GM23338 (cell line): ENCODE data around the gene ANKRD40CL. TPM values are rescaled to one million over a fixed set of nuclear protein-coding genes. Genes with fewer than 3 reads are reported as not detected.

Experiments used
- ATAC-seq: fragments of 200-7000 bp; cut with Tn5 transposase; 3 replicates; pipeline ENCODE4 v1.9.1; 2020
- DNase-seq: peaks from one replicate; pipeline ENCODE4 v3.0.0-alpha.2; 2015; ENCODE audit warnings: low spot score
- H2AFZ ChIP-seq: fragments of 200-600 bp; sonication (generic); 2 replicates; pipeline ENCODE4 v1.8.0; 2016; ENCODE audit warnings: antibody characterized with exemption, mild to moderate bottlenecking, moderate library complexity
- H3F3A ChIP-seq: fragments of 200-600 bp; sonication (generic); replicated peaks from 2 replicates; pipeline ENCODE4 v1.8.0; 2017; ENCODE audit warnings: antibody characterized with exemption, mixed run types, low read depth
- H3K27ac ChIP-seq: fragments of 200-600 bp; sonication (generic); 2 replicates; pipeline ENCODE4 v1.6.1; 2016; ENCODE audit warnings: low read depth
- H3K27me3 ChIP-seq: fragments of 200-600 bp; sonication (generic); 2 replicates; pipeline ENCODE4 v1.8.0; 2016; ENCODE audit warnings: mild to moderate bottlenecking, mixed run types, moderate library complexity; ENCODE audit not compliant: insufficient read depth
- H3K36me3 ChIP-seq: fragments of 200-600 bp; sonication (generic); 2 replicates; pipeline ENCODE4 v1.8.0; 2016; ENCODE audit warnings: mild to moderate bottlenecking; ENCODE audit not compliant: insufficient read depth
- H3K4me1 ChIP-seq: fragments of 200-600 bp; sonication (generic); 2 replicates; pipeline ENCODE4 v1.8.0; 2016; ENCODE audit warnings: mild to moderate bottlenecking, moderate library complexity; ENCODE audit not compliant: insufficient read depth
- H3K4me2 ChIP-seq: fragments of 200-600 bp; sonication (generic); 2 replicates; pipeline ENCODE4 v1.7.1; 2017; ENCODE audit warnings: mixed run types
- H3K4me3 ChIP-seq: fragments of 200-600 bp; sonication (generic); 2 replicates; pipeline ENCODE4 v1.6.1; 2016; ENCODE audit warnings: mixed run types
- H3K79me2 ChIP-seq: fragments of 200-600 bp; sonication (generic); replicated peaks from 2 replicates; pipeline ENCODE4 v1.8.0; 2017; ENCODE audit warnings: mild to moderate bottlenecking; ENCODE audit not compliant: insufficient read depth
- H3K9me2 ChIP-seq: fragments of 200-600 bp; sonication (generic); 2 replicates; pipeline ENCODE4 v1.8.0; 2017; ENCODE audit not compliant: insufficient read depth
- H4K20me1 ChIP-seq: fragments of 200-600 bp; sonication (generic); replicated peaks from 2 replicates; pipeline ENCODE4 v1.8.0; 2017; ENCODE audit warnings: mild to moderate bottlenecking; ENCODE audit not compliant: insufficient read depth
- H3K27ac Mint-ChIP-seq: 2 replicates; pipeline ENCODE4 v1.8.0; 2020; ENCODE audit warnings: inconsistent platforms, mild to moderate bottlenecking, moderate library complexity, mixed read lengths
- H3K27me3 Mint-ChIP-seq: 3 replicates; pipeline ENCODE4 v1.8.0; 2022; ENCODE audit warnings: low read depth, mild to moderate bottlenecking, moderate library complexity, mixed read lengths, inconsistent platforms; ENCODE audit not compliant: insufficient read depth, poor library complexity
- H3K36me3 Mint-ChIP-seq: 3 replicates; pipeline ENCODE4 v1.8.0; 2021; ENCODE audit warnings: low read depth, mild to moderate bottlenecking, inconsistent platforms, moderate library complexity, mixed read lengths
- H3K4me1 Mint-ChIP-seq: 3 replicates; pipeline ENCODE4 v1.8.0; 2020; ENCODE audit warnings: mild to moderate bottlenecking, inconsistent platforms, mixed read lengths
- H3K4me3 Mint-ChIP-seq: 3 replicates; pipeline ENCODE4 v1.8.0; 2021; ENCODE audit warnings: moderate library complexity, mild to moderate bottlenecking, inconsistent platforms, mixed read lengths
- H3K9me3 Mint-ChIP-seq: 3 replicates; pipeline ENCODE4 v1.8.0; 2020; ENCODE audit warnings: moderate library complexity, mild to moderate bottlenecking, inconsistent platforms, mixed read lengths
- CREB1 ChIP-seq: fragments of 250-450 bp; sonication (Bioruptor Pico); IDR thresholded peaks from 2 replicates; pipeline ENCODE4 v1.5.0; 2020; ENCODE audit warnings: low read depth, mild to moderate bottlenecking, moderate library complexity
- CTCF ChIP-seq, 2 experiments: fragments of 200-600 bp in 1 of 2; sonication (generic) in 1 of 2; conservative IDR thresholded peaks; 2 replicates each; pipeline versions ENCODE4 v1.5.1 to v1.6.1; 2016 to 2017; ENCODE audit warnings: antibody characterized with exemption in 2 of 2, low read depth in 2 of 2, mild to moderate bottlenecking in 2 of 2, moderate library complexity in 1 of 2
- ETS1 ChIP-seq: IDR thresholded peaks from 2 replicates; pipeline ENCODE4 v1.6.1; 2016; ENCODE audit warnings: antibody characterized with exemption
- EZH2 ChIP-seq: fragments of 200-600 bp; sonication (generic); IDR thresholded peaks from one replicate; pipeline ENCODE4 v1.8.0; 2017; ENCODE audit warnings: antibody characterized with exemption, mild to moderate bottlenecking, low read depth; ENCODE audit not compliant: unreplicated experiment
- EZH2phosphoT487 ChIP-seq: fragments of 200-600 bp; sonication (generic); IDR thresholded peaks from one replicate; pipeline ENCODE4 v1.8.1; 2018; ENCODE audit warnings: antibody characterized with exemption; ENCODE audit not compliant: unreplicated experiment
- JUNB ChIP-seq: IDR thresholded peaks from one replicate; pipeline ENCODE4 v1.6.1; 2016; ENCODE audit warnings: antibody characterized with exemption; ENCODE audit not compliant: unreplicated experiment
- NANOG ChIP-seq: IDR thresholded peaks from 2 replicates; pipeline ENCODE4 v1.6.1; 2016; ENCODE audit warnings: antibody characterized with exemption, borderline replicate concordance
- POLR2AphosphoS5 ChIP-seq: IDR thresholded peaks from 2 replicates; pipeline ENCODE4 v1.6.1; 2016; ENCODE audit warnings: antibody characterized with exemption, low read depth
- REST ChIP-seq: IDR thresholded peaks from one replicate; pipeline ENCODE4 v1.6.1; 2018; ENCODE audit warnings: antibody characterized with exemption; ENCODE audit not compliant: unreplicated experiment
- STAT1 ChIP-seq: IDR thresholded peaks from one replicate; pipeline ENCODE4 v1.6.1; 2016; ENCODE audit warnings: antibody characterized with exemption; ENCODE audit not compliant: unreplicated experiment
- ZNF114 ChIP-seq: fragments of 250-450 bp; sonication (Bioruptor Pico); IDR thresholded peaks from 2 replicates; pipeline ENCODE4 v1.5.0; 2020; ENCODE audit warnings: mild to moderate bottlenecking, moderate library complexity
- ZNF331 ChIP-seq: fragments of 250-450 bp; sonication (Bioruptor Pico); IDR thresholded peaks from 2 replicates; pipeline ENCODE4 v1.5.0; 2020; ENCODE audit warnings: low read depth, mild to moderate bottlenecking, moderate library complexity
- ZNF462 ChIP-seq: fragments of 250-450 bp; sonication (Bioruptor Pico); IDR thresholded peaks from 2 replicates; pipeline ENCODE4 v1.5.0; 2020; ENCODE audit warnings: mild to moderate bottlenecking, moderate library complexity
- polyA plus RNA-seq: library from polyadenylated mRNA; unstranded; fragments of >200 nt; fragmentation: Nextera tagmentation; extraction: Ambion mirVana; gene quantifications from 2 replicates; pipeline ENCODE4 v1.2.1, GENCODE V29; 2016
- total RNA-seq: library from RNA; depleted of rRNA; stranded (reverse); fragments of >200 nt; shearing (Covaris generic); gene quantifications from 2 replicates; pipeline ENCODE4 v1.2.3, GENCODE V29; 2014

Gene ANKRD40CL
- total and polyA plus RNA-seq, 2 experiments from 2014 or later: not detected

- peak overlapping the region; percentile 43; the same call in 1 of the 2 replicates for H2AFZ ChIP-seq
- H3K79me2 ChIP-seq: no peaks in the 10 kb centered on the region
- no peak overlapping the region for H3K27ac ChIP-seq
- H3K4me3 Mint-ChIP-seq: no peak overlapping the region
- H3K4me1 ChIP-seq: peaks cover 8% of the 10 kb centered on the region
- no peak overlapping the region for H3K4me2 ChIP-seq
- ATAC-seq (no peak), DNase-seq (no peak)
- no peaks in the 10 kb centered on the region for H3K36me3 Mint-ChIP-seq
- no peaks in the 10 kb centered on the region for H3K9me2 ChIP-seq
- no peaks in the 10 kb centered on the region for H3K27me3 ChIP-seq
- peaks cover 19% of the 10 kb centered on the region for H3K4me1 Mint-ChIP-seq
- H3K27ac Mint-ChIP-seq: 0 out of 2 replicates have a peak overlapping the region, but pooled peaks have one; percentile 1
- no peaks in the 10 kb centered on the region for H3K36me3 ChIP-seq
- no peaks in the 10 kb centered on the region for H4K20me1 ChIP-seq
- H3K9me3 Mint-ChIP-seq: no peaks in the 10 kb centered on the region
- no peak overlapping the region for H3K4me3 ChIP-seq
- no peaks in the 10 kb centered on the region for H3K27me3 Mint-ChIP-seq
- TF ChIP-seq ZNF114 (CRISPR knock-in tag): no peak
- no peak for TF ChIP-seq ZNF331 (CRISPR knock-in tag)
- no peak for TF ChIP-seq CTCF (conservative IDR thresholded peaks at IDR 0.05; ENCODE audit: low read depth in 2 of 2)
- TF ChIP-seq ZNF462 (CRISPR knock-in tag): no peak
- TF ChIP-seq STAT1: no peak
- TF ChIP-seq EZH2: no peak
- no peak for TF ChIP-seq REST
- no peak for TF ChIP-seq POLR2AphosphoS5
- no peak for TF ChIP-seq CREB1
- no peak for TF ChIP-seq NANOG
- no peak for TF ChIP-seq EZH2phosphoT487
- no peak for TF ChIP-seq ETS1
- no peak for TF ChIP-seq JUNB
- H3F3A ChIP-seq: no peaks in the 10 kb centered on the region
Measured at GRCh38 chr17:50793007-50793406, 25.7 kb upstream of the ANKRD40CL start.
